Lung (tissue), 16 donors: ENCODE measurements around the gene NLE1. TPM values are rescaled to one million over a fixed set of nuclear protein-coding genes. Genes with fewer than 3 reads are reported as not detected.

Experiments used
- ATAC-seq: fragments of 200-7000 bp; cut with Tn5 transposase; one replicate; pipeline ENCODE4 v1.9.1; 2020; ENCODE audit warnings: moderate number of reproducible peaks; ENCODE audit not compliant: insufficient read depth, low FRiP score
- DNase-seq, 3 donors: peaks; one replicate each; pipeline ENCODE4 v3.0.0-alpha.2; 2013 to 2017
- H3K27ac ChIP-seq, 2 donors: one replicate each; pipeline ENCODE4 v1.5.1; 2013; ENCODE audit warnings: mild to moderate bottlenecking in 2 of 2, moderate library complexity in 2 of 2, control low read depth in 1 of 2, inconsistent platforms in 1 of 2, low read depth in 1 of 2, low read length in 1 of 2
- H3K27me3 ChIP-seq, 3 donors: one replicate each; pipeline ENCODE4 v1.5.1; 2013; ENCODE audit warnings: low read length in 2 of 3; ENCODE audit not compliant: control insufficient read depth in 3 of 3, insufficient read depth in 3 of 3
- H3K36me3 ChIP-seq, 4 donors: one replicate each; pipeline ENCODE4 v1.5.1; 2013; ENCODE audit warnings: low read length in 4 of 4, mild to moderate bottlenecking in 1 of 4, moderate library complexity in 1 of 4; ENCODE audit not compliant: control insufficient read depth in 4 of 4, insufficient read depth in 4 of 4
- H3K4me1 ChIP-seq, 5 donors: one replicate each; pipeline ENCODE4 v1.5.1; 2013; ENCODE audit warnings: low read length in 5 of 5, mild to moderate bottlenecking in 2 of 5, moderate library complexity in 1 of 5; ENCODE audit not compliant: control insufficient read depth in 5 of 5, insufficient read depth in 5 of 5
- H3K4me3 ChIP-seq: one replicate; pipeline ENCODE4 v1.5.1; 2013; ENCODE audit warnings: mild to moderate bottlenecking, control low read depth, moderate library complexity
- H3K9ac ChIP-seq, 2 donors: one replicate each; pipeline ENCODE4 v1.5.1; 2013; ENCODE audit warnings: low read length in 2 of 2, control low read depth in 1 of 2; ENCODE audit not compliant: insufficient read depth in 1 of 2
- H3K9me3 ChIP-seq, 4 donors: one replicate each; pipeline ENCODE4 v1.5.1; 2013; ENCODE audit warnings: low read length in 3 of 4, mild to moderate bottlenecking in 1 of 4, moderate library complexity in 1 of 4; ENCODE audit not compliant: control insufficient read depth in 4 of 4, insufficient read depth in 3 of 4
- CTCF ChIP-seq: IDR thresholded peaks from 2 replicates; pipeline ENCODE4 v1.5.1; 2012; ENCODE audit warnings: mild to moderate bottlenecking; ENCODE audit errors: control extremely low read depth, extremely low read depth
- WGBS, 2 donors: extraction: QIAGEN DNeasy Blood & Tissue Kit; methylation state at CpG; one replicate each; pipeline ENCODE4 v1.1.7; 2013; 5-methylcytosine and 5-hydroxymethylcytosine counted together
- long read RNA-seq, 5 donors: transcript quantifications; one replicate each; lab custom pipeline, GENCODE V29; 2026
- polyA plus RNA-seq, 2 donors: library from polyadenylated mRNA; stranded (reverse); fragments of 200-250 nt; gene quantifications; one replicate each; pipeline ENCODE4 v1.2.1, GENCODE V29; 2013
- total RNA-seq, 2 donors: library from RNA; depleted of rRNA in 1 of 2; stranded (reverse); fragments of >200 nt in 1 of 2; gene quantifications; one replicate each; pipeline ENCODE4 v1.2.1, GENCODE V29; 2014 to 2021
- donor health status: control.
- donor health status: control.
- donor health status: Bipolar disorder and iron deficiency.
- donor health status: healthy.
- donor health status: DM: yes; HTN: yes; CAD: no.

The NLE1 gene
- total RNA-seq = 10 to 100 TPM in 1 of 2 donors, 1 to 10 TPM in 1; 7.7 to 15.2 TPM
- 10 to 100 TPM in 1 of 2 donors, 1 to 10 TPM in 1; 6.8 to 10.6 TPM for polyA plus RNA-seq
- long read RNA-seq, donor 1, full-length matches to known transcripts = 5 of 5 reads
- long read RNA-seq, donor 1, partial matches to known transcripts = 0 of 5 reads
- long read RNA-seq, donor 1, other reads (novel, unspliced or antisense) = 0 of 5 reads
- long read RNA-seq, donor 2, partial matches to known transcripts = 0 of 2 reads
- long read RNA-seq, donor 2, other reads (novel, unspliced or antisense) = 0 of 2 reads
- long read RNA-seq, donor 3, partial matches to known transcripts = 0 of 4 reads
- long read RNA-seq, donor 3, other reads (novel, unspliced or antisense) = 0 of 4 reads
- long read RNA-seq, donor 4, partial matches to known transcripts = 0 of 2 reads
- long read RNA-seq, donor 4, other reads (novel, unspliced or antisense) = 0 of 2 reads
- long read RNA-seq, donor 5, full-length matches to known transcripts = 7 of 7 reads
- long read RNA-seq, donor 5, partial matches to known transcripts = 0 of 7 reads
- long read RNA-seq, donor 5, other reads (novel, unspliced or antisense) = 0 of 7 reads

GRCh38 chr17:35141681-35142466 lies at the start of gene NLE1:
Gene NLE1, minus strand, starts transcription at chr17:35142303. Its CDS starts 28 bp downstream, at chr17:35142275.
- Histone ChIP-seq H3K9me3 (no peaks in the 10 kb centered on the region), H3K4me1 (peaks cover 0 to 8% (median 2%) of the 10 kb centered on the region in 5 donors), H3K27me3 (peaks cover 0 to 3% (median 2%) of the 10 kb centered on the region in 3 donors), H3K36me3 (peaks cover 13 to 25% (median 18%) of the 10 kb centered on the region in 4 donors), H3K27ac (no peak within 1 kb of the TSS), H3K4me3 (peak within 1 kb of the TSS; percentile 88), H3K9ac (peak within 1 kb of the TSS; percentile 28 to 63)
- 1% methylated on average over 58 to 65 of the region's 65 CpGs for WGBS, 2 donors
- ATAC-seq (peak; percentile 92), DNase-seq (peak; percentile 69 to 89 (median 86))
- peak; percentile 94 for TF ChIP-seq CTCF

GRCh38 chr17:35191001-35191695 lies 49.0 kb upstream of the NLE1 start:
- DNase-seq (no peak), ATAC-seq (no peak)
- Histone ChIP-seq H3K9me3 (no peaks in the 10 kb centered on the region), H3K27ac (no peak overlapping the region), H3K36me3 (peaks cover 0 to 4% (median 0%) of the 10 kb centered on the region in 4 donors), H3K4me3 (no peak overlapping the region), H3K27me3 (peaks cover 0 to 2% (median 0%) of the 10 kb centered on the region in 3 donors), H3K4me1 (no peaks in the 10 kb centered on the region), H3K9ac (no peak overlapping the region)
- 75 to 83% methylated on average over 11 of the region's 11 CpGs for WGBS, 2 donors
- no peak for TF ChIP-seq CTCF

- H3K27ac ChIP-seq = no peak overlapping the region
- H3K9me3 ChIP-seq = peaks cover 0 to 1% (median 0%) of the 10 kb centered on the region in 4 donors
- H3K9ac ChIP-seq = no peak overlapping the region
- ATAC-seq = no peak
- peaks cover 0 to 4% (median 0%) of the 10 kb centered on the region in 4 donors for H3K36me3 ChIP-seq
- no peaks in the 10 kb centered on the region for H3K4me1 ChIP-seq
- peaks cover 0 to 2% (median 0%) of the 10 kb centered on the region in 3 donors for H3K27me3 ChIP-seq
- 57 to 65% methylated on average over 3 of the region's 3 CpGs for WGBS, 2 donors
- no peak overlapping the region for H3K4me3 ChIP-seq
- DNase-seq = no peak
- TF ChIP-seq CTCF = no peak
These were observed 47.2 kb upstream of the NLE1 start for GRCh38 chr17:35189291-35189690.
